Subcutaneous abdominal adipose tissue (tissue), 5 donors: ENCODE measurements around the gene GRM8.

ENCODE experiments used
- H3K27ac ChIP-seq: one replicate; pipeline ENCODE4 v1.7.0; 2013; ENCODE audit warnings: low read depth, mild to moderate bottlenecking, inconsistent platforms, low read length, moderate library complexity
- H3K27me3 ChIP-seq, 5 donors: one replicate each; pipeline ENCODE4 v1.7.0; 2013; ENCODE audit warnings: low read length in 5 of 5, inconsistent platforms in 1 of 5; ENCODE audit not compliant: control insufficient read depth in 5 of 5, insufficient read depth in 4 of 5
- H3K36me3 ChIP-seq, 5 donors: one replicate each; pipeline ENCODE4 v1.7.0; 2013; ENCODE audit warnings: low read length in 5 of 5; ENCODE audit not compliant: control insufficient read depth in 5 of 5, insufficient read depth in 5 of 5
- H3K4me1 ChIP-seq, 5 donors: one replicate each; pipeline ENCODE4 v1.7.0; 2013; ENCODE audit warnings: low read length in 5 of 5, mild to moderate bottlenecking in 3 of 5, moderate library complexity in 1 of 5; ENCODE audit not compliant: control insufficient read depth in 5 of 5, insufficient read depth in 5 of 5
- H3K4me3 ChIP-seq, 5 donors: one replicate each; pipeline ENCODE4 v1.7.0; 2013; ENCODE audit warnings: low read length in 5 of 5, low read depth in 1 of 5
- H3K9ac ChIP-seq, 5 donors: one replicate each; pipeline ENCODE4 v1.7.0; 2013; ENCODE audit warnings: low read length in 5 of 5, mild to moderate bottlenecking in 4 of 5, moderate library complexity in 3 of 5
- H3K9me3 ChIP-seq, 5 donors: one replicate each; pipeline ENCODE4 v1.7.0; 2013; ENCODE audit warnings: low read length in 5 of 5; ENCODE audit not compliant: control insufficient read depth in 5 of 5
- donor health status: healthy.
- donor health status: healthy.
- donor health status: healthy.
- donor health status: healthy.
- donor health status: healthy.

GRM8 gene

GRCh38 chr7:127153315-127153714 lies 99.4 kb downstream of the GRM8 start:
- Histone ChIP-seq H3K9me3 (no peaks in the 10 kb centered on the region), H3K9ac (no peak overlapping the region), H3K27ac (no peak overlapping the region), H3K36me3 (no peaks in the 10 kb centered on the region), H3K27me3 (peaks cover 0 to 2% (median 0%) of the 10 kb centered on the region in 5 donors), H3K4me1 (no peaks in the 10 kb centered on the region), H3K4me3 (no peak overlapping the region)

DNA sequence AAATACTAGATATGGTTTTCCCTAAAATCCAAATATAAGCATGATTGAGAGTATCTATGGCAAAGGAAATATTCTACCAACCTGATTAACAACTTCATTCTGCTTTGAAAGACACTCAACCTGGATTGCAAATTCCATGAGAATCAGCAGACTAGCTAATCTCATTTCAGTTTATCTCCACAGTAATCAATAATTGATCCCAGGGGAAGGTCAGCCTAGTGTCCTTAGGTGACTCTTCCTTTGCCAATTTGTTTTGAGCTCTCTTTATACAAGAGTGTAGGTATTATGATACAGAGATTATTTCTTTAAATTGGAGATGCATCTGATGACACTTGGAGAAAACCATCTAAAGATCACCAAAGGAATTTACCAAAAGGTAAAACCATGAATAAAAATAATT lies 100.3 kb downstream of the GRM8 start:
- H3K27ac ChIP-seq = no peak overlapping the region
- H3K36me3 ChIP-seq = no peaks in the 10 kb centered on the region
- H3K27me3 ChIP-seq = peaks cover 0 to 2% (median 0%) of the 10 kb centered on the region in 5 donors
- no peaks in the 10 kb centered on the region for H3K4me1 ChIP-seq
- no peak overlapping the region for H3K9ac ChIP-seq
- no peak overlapping the region for H3K4me3 ChIP-seq
- no peaks in the 10 kb centered on the region for H3K9me3 ChIP-seq

DNA sequence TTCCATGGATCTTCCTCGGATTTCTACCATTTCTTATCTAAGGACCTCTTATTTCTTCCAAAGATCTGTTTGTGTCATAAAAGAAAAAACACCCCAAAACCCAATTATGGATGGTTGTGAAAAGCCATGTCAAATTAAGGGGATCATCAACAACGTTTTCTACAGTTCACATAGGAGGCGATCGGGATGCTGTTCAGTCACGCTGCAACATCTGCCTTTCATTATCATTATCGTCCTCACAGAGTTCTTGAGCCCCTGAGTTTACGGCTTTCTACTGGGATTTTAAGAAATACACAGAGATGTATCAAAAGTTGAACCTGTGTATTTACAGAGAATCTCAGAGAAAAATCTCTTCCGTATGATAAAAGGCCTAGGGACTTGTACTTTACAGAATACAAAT lies 101.4 kb downstream of the GRM8 start:
- Histone ChIP-seq H3K4me1 (no peaks in the 10 kb centered on the region), H3K27ac (no peak overlapping the region), H3K9ac (no peak overlapping the region), H3K4me3 (no peak overlapping the region), H3K9me3 (no peaks in the 10 kb centered on the region), H3K36me3 (no peaks in the 10 kb centered on the region), H3K27me3 (peaks cover 0 to 2% (median 0%) of the 10 kb centered on the region in 5 donors)

DNA sequence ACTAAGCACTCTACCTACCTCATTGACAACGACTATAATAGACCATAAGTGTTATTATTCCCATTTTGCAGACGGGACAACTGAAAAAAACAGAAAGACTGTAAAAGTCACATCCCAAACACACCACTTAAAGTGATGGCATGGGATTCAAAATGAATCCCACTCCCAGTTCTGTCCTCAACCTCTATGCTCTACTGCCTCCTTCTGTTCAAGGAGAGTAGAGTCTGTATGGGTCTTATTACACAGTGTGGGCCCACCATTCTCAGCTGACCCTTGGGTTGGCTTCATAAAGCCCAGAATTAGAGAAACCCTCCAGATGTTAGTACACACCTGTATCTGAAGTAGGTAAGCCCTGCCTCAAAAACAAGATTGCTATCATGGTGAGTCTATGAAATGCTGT lies 102.2 kb downstream of the GRM8 start:
- no peak overlapping the region for H3K27ac ChIP-seq
- no peaks in the 10 kb centered on the region for H3K4me1 ChIP-seq
- no peak overlapping the region for H3K9ac ChIP-seq
- no peaks in the 10 kb centered on the region for H3K36me3 ChIP-seq
- no peaks in the 10 kb centered on the region for H3K9me3 ChIP-seq
- H3K4me3 ChIP-seq = no peak overlapping the region
- peaks cover 0 to 2% (median 0%) of the 10 kb centered on the region in 5 donors for H3K27me3 ChIP-seq

- Histone ChIP-seq H3K4me1 (no peaks in the 10 kb centered on the region), H3K9me3 (no peaks in the 10 kb centered on the region), H3K27ac (no peak overlapping the region), H3K36me3 (no peaks in the 10 kb centered on the region), H3K9ac (no peak overlapping the region), H3K4me3 (no peak overlapping the region), H3K27me3 (no peaks in the 10 kb centered on the region)
Measured at GRCh38 chr7:127146746-127147536, 105.8 kb downstream of the GRM8 start.

DNA sequence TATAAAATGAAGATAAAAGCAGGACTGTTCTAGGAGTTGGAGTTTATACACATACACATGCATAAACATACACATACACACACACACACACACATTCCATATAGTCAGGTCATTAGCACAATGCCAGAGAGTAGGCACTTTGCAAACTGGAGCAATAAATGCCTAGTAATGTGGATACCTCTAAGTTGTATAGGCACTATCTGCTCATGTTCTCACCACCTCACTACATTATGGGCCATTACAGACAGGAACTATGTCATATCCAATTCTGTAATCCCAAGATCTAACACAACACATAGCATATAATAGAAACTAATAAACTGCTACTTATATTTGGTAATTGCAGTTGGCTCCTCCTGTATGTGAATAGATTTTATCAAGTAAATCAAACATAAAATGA lies 115.6 kb downstream of the GRM8 start:
- H3K36me3 ChIP-seq = no peaks in the 10 kb centered on the region
- no peak overlapping the region for H3K9ac ChIP-seq
- H3K27me3 ChIP-seq = no peaks in the 10 kb centered on the region
- no peaks in the 10 kb centered on the region for H3K4me1 ChIP-seq
- no peaks in the 10 kb centered on the region for H3K9me3 ChIP-seq
- no peak overlapping the region for H3K4me3 ChIP-seq
- no peak overlapping the region for H3K27ac ChIP-seq

GRCh38 chr7:127135871-127136485 lies 116.8 kb downstream of the GRM8 start:
- H3K4me1 ChIP-seq = no peaks in the 10 kb centered on the region
- H3K27me3 ChIP-seq = no peaks in the 10 kb centered on the region
- no peak overlapping the region for H3K27ac ChIP-seq
- no peak overlapping the region for H3K9ac ChIP-seq
- no peak overlapping the region for H3K4me3 ChIP-seq
- H3K9me3 ChIP-seq = no peaks in the 10 kb centered on the region
- no peaks in the 10 kb centered on the region for H3K36me3 ChIP-seq

DNA sequence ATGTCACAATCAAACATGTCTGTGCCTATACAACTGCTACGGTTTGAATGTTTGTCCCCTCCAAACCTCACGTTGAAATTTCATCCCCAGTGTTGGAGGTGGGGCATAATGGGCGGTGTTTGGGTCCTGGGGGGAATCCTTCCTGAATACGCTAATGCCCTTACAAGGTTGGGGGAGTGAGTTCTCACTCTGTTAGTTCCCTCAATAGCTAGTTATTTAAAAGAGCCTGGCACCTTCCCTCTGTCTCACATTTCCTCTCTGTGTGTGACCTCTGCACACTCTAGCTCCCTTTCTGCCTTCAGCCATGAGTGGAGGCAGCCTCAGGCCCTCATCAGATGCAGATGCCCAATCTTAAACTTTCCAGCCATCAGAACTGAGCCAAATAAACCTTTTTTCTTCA lies 129.5 kb downstream of the GRM8 start:
- H3K4me3 ChIP-seq = no peak overlapping the region
- no peak overlapping the region for H3K9ac ChIP-seq
- no peak overlapping the region for H3K27ac ChIP-seq

DNA sequence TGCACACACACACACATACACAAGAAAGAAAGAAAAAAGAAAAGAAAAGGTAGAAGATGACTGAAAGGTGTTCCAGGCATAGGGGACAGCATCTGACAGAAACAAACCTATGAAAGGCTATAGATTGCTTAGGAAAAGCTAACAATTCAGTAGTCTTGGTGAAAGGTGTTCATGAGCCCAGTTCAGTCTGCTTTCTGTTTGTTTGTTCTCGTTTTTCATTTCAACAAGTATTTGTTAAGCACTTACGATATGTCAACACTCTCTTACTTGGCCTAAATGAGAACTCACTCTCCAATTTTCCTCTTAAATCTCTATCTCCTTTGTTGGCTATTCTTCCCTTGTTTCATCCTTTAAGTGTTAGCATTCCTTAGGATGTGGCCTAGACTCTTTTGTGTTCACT lies 133.2 kb downstream of the GRM8 start:
- Histone ChIP-seq H3K4me1 (no peaks in the 10 kb centered on the region), H3K9ac (no peak overlapping the region), H3K9me3 (no peaks in the 10 kb centered on the region), H3K27me3 (no peaks in the 10 kb centered on the region), H3K36me3 (no peaks in the 10 kb centered on the region), H3K27ac (no peak overlapping the region), H3K4me3 (no peak overlapping the region)

More for the DNA sequence above, 129.5 kb downstream of the GRM8 start:
- Histone ChIP-seq H3K9me3 (no peaks in the 10 kb centered on the region), H3K4me1 (no peaks in the 10 kb centered on the region), H3K27me3 (no peaks in the 10 kb centered on the region), H3K36me3 (no peaks in the 10 kb centered on the region)

DNA sequence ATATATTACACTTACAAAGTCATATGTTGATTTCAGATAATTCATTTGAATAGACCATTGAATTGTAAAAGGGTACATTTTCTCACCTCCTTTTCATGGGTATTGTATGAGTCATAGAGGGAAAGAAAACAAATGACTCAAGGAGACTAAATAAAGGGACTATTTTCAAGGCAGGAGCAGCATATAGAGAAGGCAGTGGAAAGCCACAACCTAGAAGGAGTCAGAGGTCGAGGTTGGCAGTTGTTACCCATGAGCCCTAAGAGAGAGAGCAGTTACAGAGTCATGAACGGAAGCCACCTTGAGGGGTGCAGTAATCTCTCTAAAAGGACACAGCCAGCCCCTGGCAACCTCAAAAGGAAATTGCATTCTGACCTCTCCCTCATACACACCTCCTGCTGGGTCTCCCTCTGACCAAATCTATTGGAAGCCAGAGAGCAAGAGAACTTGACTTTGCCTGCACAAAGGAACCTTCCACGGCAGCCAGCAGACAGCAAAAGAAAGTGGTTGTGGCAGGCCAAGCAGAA lies 137.9 kb downstream of the GRM8 start:
- H3K36me3 ChIP-seq = no peaks in the 10 kb centered on the region
- no peaks in the 10 kb centered on the region for H3K4me1 ChIP-seq
- H3K27me3 ChIP-seq = no peaks in the 10 kb centered on the region
- no peak overlapping the region for H3K27ac ChIP-seq
- no peak overlapping the region for H3K9ac ChIP-seq
- no peak overlapping the region for H3K4me3 ChIP-seq
- H3K9me3 ChIP-seq = no peaks in the 10 kb centered on the region
